PC-3 (cell line): ENCODE measurements around the gene FEM1C. TPM values are rescaled to one million over a fixed set of nuclear protein-coding genes. Genes with fewer than 3 reads are reported as not detected.

Source experiments
- ATAC-seq: fragments of 200-7000 bp; cut with Tn5 transposase; 2 replicates; pipeline ENCODE4 v1.9.1; 2020; ENCODE audit warnings: mild to moderate bottlenecking, moderate library complexity
- BruUV-seq: library from RNA; stranded (reverse); fragments of 400-500 nt; replicated peaks from 2 replicates; lab custom pipeline; 2021; lab: Mats Ljungman, UMichigan
- CTCF ChIA-PET: fragments of 300-600 bp; sonication (Branson Sonifier 250); formaldehyde crosslinking; loops from one replicate; lab custom pipeline; 2022; ENCODE audit warnings: antibody characterized with exemption; lab: Charles Lee
- POLR2A ChIA-PET: fragments of 300-600 bp; sonication (Branson Sonifier 250); formaldehyde crosslinking; loops from one replicate; lab custom pipeline; 2022; ENCODE audit warnings: antibody characterized with exemption; ENCODE audit not compliant: unreplicated experiment; lab: Charles Lee
- DNase-seq: peaks from one replicate; pipeline ENCODE4 v3.0.0-alpha.2; 2015
- H2AFZ ChIP-seq: fragments of 300-600 bp; sonication (generic); 2 replicates; pipeline ENCODE4 v1.6.0; 2016; ENCODE audit warnings: antibody characterized with exemption, low read length
- H3F3A ChIP-seq: fragments of 300-600 bp; sonication (generic); one replicate; pipeline ENCODE4 v1.6.0; 2017; ENCODE audit warnings: antibody characterized with exemption, low read length, control low read depth, mild to moderate bottlenecking; ENCODE audit not compliant: unreplicated experiment
- H3K27ac ChIP-seq: fragments of 300-600 bp; sonication (generic); 2 replicates; pipeline ENCODE4 v1.5.1; 2016; ENCODE audit warnings: mild to moderate bottlenecking, low read length
- H3K27me3 ChIP-seq: fragments of 300-600 bp; sonication (generic); 2 replicates; pipeline ENCODE4 v1.6.1; 2016; ENCODE audit warnings: low read length, mixed read lengths
- H3K36me3 ChIP-seq: fragments of 300-600 bp; sonication (generic); 2 replicates; pipeline ENCODE4 v1.6.1; 2016; ENCODE audit warnings: low read depth, mixed run types, low read length, mixed read lengths
- H3K4me1 ChIP-seq: fragments of 300-600 bp; sonication (generic); 2 replicates; pipeline ENCODE4 v1.5.1; 2016; ENCODE audit warnings: low read length; ENCODE audit not compliant: insufficient read depth
- H3K4me2 ChIP-seq: fragments of 300-600 bp; sonication (generic); 2 replicates; pipeline ENCODE4 v1.6.0; 2016; ENCODE audit warnings: low read length
- H3K4me3 ChIP-seq: fragments of 300-600 bp; sonication (generic); 2 replicates; pipeline ENCODE4 v1.5.1; 2016; ENCODE audit warnings: mild to moderate bottlenecking, low read length, mixed read lengths
- H3K79me2 ChIP-seq: fragments of 300-600 bp; sonication (generic); 2 replicates; pipeline ENCODE4 v1.6.1; 2017; ENCODE audit warnings: low read length, mixed read lengths
- H3K9ac ChIP-seq: fragments of 300-600 bp; sonication (generic); 2 replicates; pipeline ENCODE4 v1.6.0; 2016; ENCODE audit warnings: mild to moderate bottlenecking, low read length
- H3K9me2 ChIP-seq: fragments of 300-600 bp; sonication (generic); replicated peaks from 2 replicates; pipeline ENCODE4 v1.6.1; 2016; ENCODE audit warnings: mixed run types, low read length, mixed read lengths
- H3K9me3 ChIP-seq: fragments of 300-600 bp; sonication (generic); 2 replicates; pipeline ENCODE4 v1.6.1; 2016; ENCODE audit warnings: low read length, mixed read lengths
- H4K20me1 ChIP-seq: fragments of 300-600 bp; sonication (generic); 2 replicates; pipeline ENCODE4 v1.6.1; 2016; ENCODE audit warnings: low read length, mixed read lengths
- CTCF ChIP-seq: fragments of 300-600 bp; sonication (generic); conservative IDR thresholded peaks from 2 replicates; pipeline ENCODE4 v1.5.1; 2017; ENCODE audit warnings: antibody characterized with exemption, low read depth, mild to moderate bottlenecking, low read length
- EZH2 ChIP-seq: fragments of 300-600 bp; sonication (generic); IDR thresholded peaks from one replicate; pipeline ENCODE4 v1.6.1; 2017; ENCODE audit warnings: antibody characterized with exemption, mild to moderate bottlenecking, low read length; ENCODE audit not compliant: unreplicated experiment
- EZH2phosphoT487 ChIP-seq: fragments of 300-600 bp; sonication (generic); IDR thresholded peaks from 2 replicates; pipeline ENCODE4 v1.6.1; 2018; ENCODE audit warnings: mild to moderate bottlenecking, antibody characterized with exemption, low read length, borderline replicate concordance
- intact Hi-C: fragments of 100-400 bp; cut with micrococcal nuclease; formaldehyde crosslinking; loops from 2 replicates; pipeline ENCODE4 v1.9.0; 2023
- total RNA-seq: library from RNA; depleted of rRNA; stranded (reverse); fragments of >200 nt; gene quantifications from 2 replicates; pipeline ENCODE4 v1.2.3, GENCODE V29; 2014

FEM1C gene
- total RNA-seq, 1 experiment from 2014 or later, result 8.4 TPM

- Histone ChIP-seq H3K27ac (0 out of 2 replicates have a peak overlapping the region, but pooled peaks have one; percentile 61), H3K4me2 (peak overlapping the region; percentile 55; the same call in 1 of the 2 replicates), H4K20me1 (peaks cover 20% of the 10 kb centered on the region), H3K9ac (no peak overlapping the region), H3K4me1 (peaks cover 40% of the 10 kb centered on the region), H3K4me3 (no peak overlapping the region), H3K9me3 (no peaks in the 10 kb centered on the region), H3K79me2 (peaks cover 60% of the 10 kb centered on the region), H3K9me2 (no peaks in the 10 kb centered on the region), H3K36me3 (peaks cover 25% of the 10 kb centered on the region), H3F3A (peaks cover 8% of the 10 kb centered on the region), H3K27me3 (no peaks in the 10 kb centered on the region), H2AFZ (no peak overlapping the region)
- intact Hi-C loops, result no loop called here
- CTCF ChIA-PET, result no interaction called here
- POLR2A ChIA-PET, result no interaction called here
- ATAC-seq (no peak), DNase-seq (no peak)
- TSS peak; percentile 16 for BruUV-seq
- no peak for TF ChIP-seq EZH2
- no peak for TF ChIP-seq EZH2phosphoT487
Observed at GRCh38 chr5:115522832-115523403, 21.7 kb downstream of the FEM1C start.

- no peak overlapping the region for H3K27ac ChIP-seq
- DNase-seq, result no peak
- H3K9me2 ChIP-seq, result no peaks in the 10 kb centered on the region
- peaks cover 14% of the 10 kb centered on the region for H3K36me3 ChIP-seq
- no TSS peak for BruUV-seq
- peaks cover 34% of the 10 kb centered on the region for H3K79me2 ChIP-seq
- peaks cover 11% of the 10 kb centered on the region; the same call in 1 of the 2 replicates for H4K20me1 ChIP-seq
- TF ChIP-seq CTCF, result no peak
- no peak for TF ChIP-seq EZH2
- TF ChIP-seq EZH2phosphoT487, result no peak
- ATAC-seq, result no peak
- no peaks in the 10 kb centered on the region for H3K9me3 ChIP-seq
- H3K27me3 ChIP-seq, result no peaks in the 10 kb centered on the region
- H3K4me2 ChIP-seq, result no peak overlapping the region
- H3K9ac ChIP-seq, result no peak overlapping the region
- intact Hi-C loops, result no loop called here
- H3K4me1 ChIP-seq, result peaks cover 31% of the 10 kb centered on the region
- no peak overlapping the region for H3K4me3 ChIP-seq
- H2AFZ ChIP-seq, result no peak overlapping the region
- peaks cover 8% of the 10 kb centered on the region for H3F3A ChIP-seq
- POLR2A ChIA-PET, result no interaction called here
- CTCF ChIA-PET, result no interaction called here
Observed at GRCh38 chr5:115520191-115520590, 24.4 kb downstream of the FEM1C start.

GRCh38 chr5:115516372-115516771 is 28.2 kb downstream of the FEM1C start:
- Histone ChIP-seq H3K4me2 (no peak overlapping the region), H3K27ac (no peak overlapping the region), H3K79me2 (peaks cover 9% of the 10 kb centered on the region), H3K36me3 (no peaks in the 10 kb centered on the region), H3K4me1 (no peaks in the 10 kb centered on the region), H3K27me3 (no peaks in the 10 kb centered on the region), H3K4me3 (no peak overlapping the region), H2AFZ (no peak overlapping the region), H3K9me2 (no peaks in the 10 kb centered on the region), H3K9me3 (no peaks in the 10 kb centered on the region), H3F3A (no peaks in the 10 kb centered on the region), H3K9ac (no peak overlapping the region), H4K20me1 (no peaks in the 10 kb centered on the region)
- CTCF ChIA-PET, result no interaction called here
- DNase-seq, result no peak
- TF ChIP-seq EZH2phosphoT487 (no peak), CTCF (no peak), EZH2 (no peak)
- BruUV-seq, result no TSS peak
- intact Hi-C loops, result no loop called here
- POLR2A ChIA-PET, result interaction anchor here (0.7 kb wide), 1 partner anchor 38 kb away, joined by 9 read pairs; no protein-coding TSS in a partner anchor
- no peak for ATAC-seq
